Heart left ventricle (tissue), 13 donors: ENCODE data around the gene CLCN4.

Experiments used
- POLR2A ChIP-seq, 2 donors: fragments of 450-650 bp; IDR thresholded peaks; one replicate each; pipeline ENCODE4 v1.6.1; 2017; ENCODE audit warnings: antibody characterized with exemption in 2 of 2, mild to moderate bottlenecking in 2 of 2, moderate library complexity in 2 of 2
- TF ChIP-seq, protein P1 (sequence below), 12 donors: fragments of 200-600 bp; sonication (generic) in 4 of 12; IDR thresholded peaks; one replicate each; pipeline versions ENCODE4 v1.5.0 to v1.8.0; 2018 to 2022; ENCODE audit warnings: antibody characterized with exemption in 12 of 12, mild to moderate bottlenecking in 5 of 12
- donor health status: ischemic (EF 13 %, LVEDD 7.1; RV severe dilation, severe dysfunction).
- donor health status: DM: no; HTN: yes; CAD: no.
- donor health status: DM: no; HTN: no; CAD: no.
- donor health status: ischemic (EF 25% LVEDD 6.9; RV normal size, moderate dysfunction).
- donor health status: ischemic (EF 25% LVEDD 5.7; RV mildly dilated, moderate dysfunction).
- donor health status: ischemic (EF 35%, LVEDD 5.7; RV mildly dilated, moderate dysfunction).
- donor health status: nonischemic (EF 11% LVEDD 7.7; RV severe dilation, severe dysfunction).
- donor health status: DM: yes; HTN: yes; CAD: no.
- donor health status: PGD.
- donor health status: ischemic (EF 29% LVEDD 5.4; RV normal size, mild dysfunction).
- donor health status: nonischemic (EF 23%, LVEDD 6.1; RV moderate dilation, normal function).

GRCh38 chrX:10126044-10126443 lies 30.7 kb upstream of the CLCN4 start:
- TF ChIP-seq POLR2A (IDR thresholded peaks at IDR 0.05): no peak
- TF ChIP-seq, protein P1, sequence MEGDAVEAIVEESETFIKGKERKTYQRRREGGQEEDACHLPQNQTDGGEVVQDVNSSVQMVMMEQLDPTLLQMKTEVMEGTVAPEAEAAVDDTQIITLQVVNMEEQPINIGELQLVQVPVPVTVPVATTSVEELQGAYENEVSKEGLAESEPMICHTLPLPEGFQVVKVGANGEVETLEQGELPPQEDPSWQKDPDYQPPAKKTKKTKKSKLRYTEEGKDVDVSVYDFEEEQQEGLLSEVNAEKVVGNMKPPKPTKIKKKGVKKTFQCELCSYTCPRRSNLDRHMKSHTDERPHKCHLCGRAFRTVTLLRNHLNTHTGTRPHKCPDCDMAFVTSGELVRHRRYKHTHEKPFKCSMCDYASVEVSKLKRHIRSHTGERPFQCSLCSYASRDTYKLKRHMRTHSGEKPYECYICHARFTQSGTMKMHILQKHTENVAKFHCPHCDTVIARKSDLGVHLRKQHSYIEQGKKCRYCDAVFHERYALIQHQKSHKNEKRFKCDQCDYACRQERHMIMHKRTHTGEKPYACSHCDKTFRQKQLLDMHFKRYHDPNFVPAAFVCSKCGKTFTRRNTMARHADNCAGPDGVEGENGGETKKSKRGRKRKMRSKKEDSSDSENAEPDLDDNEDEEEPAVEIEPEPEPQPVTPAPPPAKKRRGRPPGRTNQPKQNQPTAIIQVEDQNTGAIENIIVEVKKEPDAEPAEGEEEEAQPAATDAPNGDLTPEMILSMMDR (IDR thresholded peaks at IDR 0.05): no peak
